UCSD-AML1 (cell line): ENCODE data around the gene C12orf56.
"Not testable (repeated sequence)": the region's sequence is repeated elsewhere in the genome, so short reads cannot be mapped to it uniquely, and the experiment has no call there.

Source experiments
- DNase-seq: peaks from one replicate; lab custom pipeline; 2025; ENCODE audit not compliant: unreplicated experiment; lab: John Stamatoyannopoulos, UW

The C12orf56 gene

GRCh38 chr12:64387197-64387816 is 3.3 kb downstream of the C12orf56 start:
- DNase-seq: no peak

GRCh38 chr12:64385468-64385867 is 5.1 kb downstream of the C12orf56 start:
- DNase-seq: no peak

GRCh38 chr12:64385019-64385418 is 5.5 kb downstream of the C12orf56 start:
- DNase-seq: no peak

GRCh38 chr12:64383675-64384074 is 6.9 kb downstream of the C12orf56 start:
- DNase-seq: no peak

- no peak for DNase-seq
Measured at GRCh38 chr12:64362721-64363305, 27.7 kb downstream of the C12orf56 start.

- not testable (repeated sequence) for DNase-seq
Measured at GRCh38 chr12:64361173-64361572, 29.4 kb downstream of the C12orf56 start.

GRCh38 chr12:64356209-64356608 is 34.3 kb downstream of the C12orf56 start:
- DNase-seq: not testable (repeated sequence)

- DNase-seq: no peak
Measured at GRCh38 chr12:64352181-64352580, 38.4 kb downstream of the C12orf56 start.

GRCh38 chr12:64351265-64351664 is 39.3 kb downstream of the C12orf56 start:
- no peak for DNase-seq

- DNase-seq: no peak
Measured at GRCh38 chr12:64347630-64348029, 42.9 kb downstream of the C12orf56 start.

- DNase-seq: not testable (repeated sequence)
Measured at GRCh38 chr12:64344631-64345030, 45.9 kb downstream of the C12orf56 start.

GRCh38 chr12:64340546-64340945 is 50.0 kb downstream of the C12orf56 start:
- not testable (repeated sequence) for DNase-seq

- DNase-seq: no peak
Measured at GRCh38 chr12:64335886-64336466, 54.6 kb downstream of the C12orf56 start.

- no peak for DNase-seq
Measured at GRCh38 chr12:64332938-64333337, 57.6 kb downstream of the C12orf56 start.

- no peak for DNase-seq
Measured at GRCh38 chr12:64332296-64332695, 58.3 kb downstream of the C12orf56 start.

GRCh38 chr12:64329031-64329710 is 61.4 kb downstream of the C12orf56 start:
- not testable (repeated sequence) for DNase-seq

GRCh38 chr12:64325055-64325454 is 65.5 kb downstream of the C12orf56 start:
- no peak for DNase-seq

- no peak for DNase-seq
Measured at GRCh38 chr12:64323476-64324225, 66.9 kb downstream of the C12orf56 start.

GRCh38 chr12:64323006-64323405 is 67.6 kb downstream of the C12orf56 start:
- DNase-seq: no peak

- no peak for DNase-seq
Measured at GRCh38 chr12:64320611-64321010, 69.9 kb downstream of the C12orf56 start.

- not testable (repeated sequence) for DNase-seq
Measured at GRCh38 chr12:64319540-64320225, 70.9 kb downstream of the C12orf56 start.
